K562 (cell line): ENCODE data around the gene RNF44. TPM values are rescaled to one million over a fixed set of nuclear protein-coding genes. Genes with fewer than 3 reads are reported as not detected.

Source experiments
- ATAC-seq: fragments of 200-7000 bp; cut with Tn5 transposase; 3 replicates; pipeline ENCODE4 v1.9.1; 2020; ENCODE audit warnings: moderate library complexity
- BruUV-seq: library from RNA; stranded (reverse); fragments of 400-500 nt; replicated peaks from 2 replicates; lab custom pipeline; 2021; lab: Mats Ljungman, UMichigan
- CTCF ChIA-PET: fragments of 300-600 bp; formaldehyde crosslinking; extraction: SDS; loops from one replicate; lab custom pipeline; 2021; ENCODE audit warnings: low intra/inter-chr PET ratio; lab: Yijun Ruan, JAX
- POLR2A ChIA-PET: fragments of 300-600, 350-650 bp; sonication (Branson Sonifier 250); formaldehyde crosslinking; extraction: SDS; loops from one replicate; lab custom pipeline; 2021; ENCODE audit warnings: antibody characterized with exemption, inconsistent platforms; lab: Yijun Ruan, JAX
- DNase-seq, 4 experiments: peaks; one replicate each; pipeline versions ENCODE4 v3.0.0 to v3.0.0-alpha.2; 2011 to 2018; ENCODE audit warnings: low spot score in 3 of 4, mixed read lengths in 3 of 4; ENCODE audit errors: extremely low read depth in 1 of 4
- FAIRE-seq: peaks from 2 replicates; lab custom pipeline; 2011; peaks lifted over from hg19 to GRCh38; lab: Jason Lieb, UNC
- H2AFZ ChIP-seq: 2 replicates; pipeline ENCODE4 v1.6.0; 2011; ENCODE audit warnings: low read depth, low read length, control low read depth, inconsistent platforms
- H3K27ac ChIP-seq: fragments of 200-600 bp; 3 replicates; pipeline ENCODE4 v1.8.0; 2011; ENCODE audit warnings: low read depth, mild to moderate bottlenecking, control low read depth, inconsistent platforms, low read length, moderate library complexity, mixed read lengths; ENCODE audit errors: extremely low read depth
- H3K27me3 ChIP-seq, 2 experiments: fragments of 300-600 bp in 1 of 2; 2 replicates in 1 of 2; 3 replicates in 1 of 2; pipeline versions ENCODE4 v1.6.0 to v1.8.0; 2011; ENCODE audit warnings: inconsistent platforms in 2 of 2, low read length in 2 of 2, mild to moderate bottlenecking in 1 of 2, mixed read lengths in 1 of 2, moderate library complexity in 1 of 2; ENCODE audit not compliant: control insufficient read depth in 2 of 2, insufficient read depth in 2 of 2
- H3K36me3 ChIP-seq: fragments of 300-600 bp; 3 replicates; pipeline ENCODE4 v1.8.0; 2011; ENCODE audit warnings: mild to moderate bottlenecking, low read length, inconsistent platforms; ENCODE audit not compliant: control insufficient read depth, insufficient read depth
- H3K4me1 ChIP-seq, 2 experiments: fragments of 200-600 bp in 1 of 2; replicated peaks in 1 of 2; 2 replicates in 1 of 2; 3 replicates in 1 of 2; pipeline versions ENCODE4 v1.5.1 to v1.8.0; 2011; ENCODE audit warnings: inconsistent platforms in 2 of 2, low read length in 2 of 2, mild to moderate bottlenecking in 1 of 2, mixed read lengths in 1 of 2, moderate library complexity in 1 of 2; ENCODE audit not compliant: control insufficient read depth in 2 of 2, insufficient read depth in 2 of 2
- H3K4me2 ChIP-seq: 2 replicates; pipeline ENCODE4 v1.6.1; 2011; ENCODE audit warnings: low read length, control low read depth, inconsistent platforms, mixed read lengths; ENCODE audit not compliant: insufficient read depth
- H3K4me3 ChIP-seq: fragments of 200-600 bp; sonication (generic), shearing (Covaris generic); 2 replicates; pipeline ENCODE4 v1.5.1; 2016; ENCODE audit warnings: control low read depth, inconsistent platforms
- H3K79me2 ChIP-seq: fragments of 200-600 bp; 3 replicates; pipeline ENCODE4 v1.8.0; 2011; ENCODE audit warnings: low read length, inconsistent platforms; ENCODE audit not compliant: control insufficient read depth, insufficient read depth
- H3K9ac ChIP-seq, 2 experiments: 2 replicates each; pipeline versions ENCODE4 v1.6.0 to v1.6.1; 2011; ENCODE audit warnings: low read depth in 2 of 2, low read length in 2 of 2, control low read depth in 1 of 2, inconsistent platforms in 1 of 2, mild to moderate bottlenecking in 1 of 2, mixed read lengths in 1 of 2; ENCODE audit not compliant: insufficient read depth in 1 of 2
- H3K9me1 ChIP-seq: one replicate; pipeline ENCODE4 v1.6.0; 2011; ENCODE audit warnings: inconsistent platforms, mild to moderate bottlenecking, low read length, moderate library complexity; ENCODE audit not compliant: control insufficient read depth, insufficient read depth
- H3K9me3 ChIP-seq: replicated peaks from 2 replicates; pipeline ENCODE4 v1.5.1; 2011; ENCODE audit warnings: low read depth, low read length, inconsistent platforms; ENCODE audit not compliant: control insufficient read depth, insufficient read depth
- H4K20me1 ChIP-seq: replicated peaks from 2 replicates; pipeline ENCODE4 v1.6.1; 2011; ENCODE audit warnings: low read length, inconsistent platforms, mixed read lengths; ENCODE audit not compliant: control insufficient read depth, insufficient read depth
- DACH1 ChIP-seq: fragments of 450-650 bp; IDR thresholded peaks from 2 replicates; pipeline ENCODE4 v1.6.1; 2018; ENCODE audit not compliant: partially characterized antibody
- ESRRB ChIP-seq: fragments of 250-450 bp; sonication (Bioruptor Pico); IDR thresholded peaks from 2 replicates; pipeline ENCODE4 v1.5.0; 2020; ENCODE audit warnings: mild to moderate bottlenecking, moderate library complexity, borderline replicate concordance
- MTA3 ChIP-seq: fragments of 450-650 bp; formaldehyde crosslinking; IDR thresholded peaks from 2 replicates; pipeline ENCODE4 v1.6.1; 2017; ENCODE audit warnings: mild to moderate bottlenecking, borderline replicate concordance
- PHTF2 ChIP-seq: fragments of 250-450 bp; sonication (Bioruptor Pico); IDR thresholded peaks from 2 replicates; pipeline ENCODE4 v1.5.0; 2021; ENCODE audit warnings: mild to moderate bottlenecking
- SREBF2 ChIP-seq: sonication (generic); formaldehyde crosslinking; IDR thresholded peaks from 2 replicates; pipeline ENCODE4 v1.4.0; 2020; ENCODE audit warnings: mild to moderate bottlenecking, missing genetic modification reagents
- ZNF165 ChIP-seq: fragments of 250-450 bp; sonication (Bioruptor Pico); IDR thresholded peaks from 2 replicates; pipeline ENCODE4 v1.4.0; 2020; ENCODE audit warnings: borderline replicate concordance
- ZNF175 ChIP-seq: fragments of 200-800 bp; sonication (Bioruptor generic); IDR thresholded peaks from 2 replicates; pipeline ENCODE4 v1.6.1; 2016; ENCODE audit warnings: low read depth, mild to moderate bottlenecking, missing genetic modification characterization, missing compliant biosample characterization
- WGBS: fragments of 100-300 bp; shearing (Covaris generic); methylation state at CpG from one replicate; pipeline ENCODE4 v1.1.6; 2016; ENCODE audit warnings: low coverage, mixed read lengths; ENCODE audit not compliant: insufficient coverage; ENCODE audit errors: missing lambda C conversion rate; 5-methylcytosine and 5-hydroxymethylcytosine counted together
- in situ Hi-C: fragments of 300-500 bp; cut with MboI; formaldehyde crosslinking; loops from 4 replicates; pipeline ENCODE4 v1.15.0; 2018; ENCODE audit warnings: inconsistent platforms, mixed read lengths
- intact Hi-C: fragments of 100-400 bp; cut with micrococcal nuclease; formaldehyde crosslinking; loops from 2 replicates; pipeline ENCODE4 v1.14.2; 2022
- polyA plus RNA-seq, 8 experiments: library from polyadenylated mRNA; depleted of rRNA in 4 of 8; stranded (reverse) in 5 of 8; unstranded in 3 of 8; fragments of >200 nt; fragmentation: Nextera tagmentation in 2 of 8; fragmentation: Illumina TruSeq in 1 of 8; extraction: Ambion mirVana in 2 of 8; extraction: Trizol in 1 of 8; gene quantifications; 2 replicates each; pipeline versions ENCODE4 v1.2.1 to v1.2.3, GENCODE V29; 2011 to 2014; ENCODE audit warnings: inconsistent platforms in 1 of 8, missing spikeins in 1 of 8
- total RNA-seq, 7 experiments: library from RNA; depleted of rRNA in 6 of 7; stranded (reverse); fragments of >200 nt in 6 of 7; fragmentation: Illumina TruSeq in 2 of 7; extraction: Trizol in 2 of 7; gene quantifications; 2 replicates each; pipeline versions ENCODE4 v1.2.1 to v1.2.3, GENCODE V29; 2011 to 2021; ENCODE audit warnings: low replicate concordance in 1 of 7

RNF44 gene
- total and polyA plus RNA-seq, 9 of the 15 experiments (the other 6 are each of a cell fraction or from before 2014, with no cell fraction given), result 1.6 to 82.6 (median 7.4) TPM

- H4K20me1 ChIP-seq, result no peaks in the 10 kb centered on the region; the same call in 1 of the 2 replicates
- intact Hi-C loops (loop anchor here (2.0 to 10.0 kb wide), 2 partner anchors 36 to 70 kb away; partner anchors contain the start of genes GPRIN1 and TSPAN17), in situ Hi-C loops (loop anchor here (25.0 kb wide), 1 partner anchor 838 kb away; no protein-coding TSS in a partner anchor)
- no peaks in the 10 kb centered on the region for H3K79me2 ChIP-seq
- H3K9ac ChIP-seq, result no peak overlapping the region
- POLR2A ChIA-PET, result no interaction called here
- H3K4me1 ChIP-seq, result peaks cover 0 to 32% of the 10 kb centered on the region in 2 experiments; a peak in 3 of 5 replicates
- H2AFZ ChIP-seq, result no peak overlapping the region
- FAIRE-seq (no peak), ATAC-seq (no peak), DNase-seq (no peak)
- WGBS, result 22% methylated on average over 13 of the region's 14 CpGs
- H3K27me3 ChIP-seq, result peaks cover 11 to 22% of the 10 kb centered on the region in 2 experiments; a peak in 4 of 5 replicates
- no peaks in the 10 kb centered on the region for H3K9me1 ChIP-seq
- no peaks in the 10 kb centered on the region for H3K9me3 ChIP-seq
- H3K27ac ChIP-seq, result no peak overlapping the region
- H3K4me3 ChIP-seq, result no peak overlapping the region
- no peak for TF ChIP-seq PHTF2 (CRISPR knock-in tag)
- no peak for TF ChIP-seq ZNF165 (CRISPR knock-in tag)
- no peak for TF ChIP-seq ZNF175 (CRISPR knock-in tag)
- TF ChIP-seq DACH1, result no peak
- no peak for TF ChIP-seq ESRRB (CRISPR knock-in tag)
- TF ChIP-seq MTA3, result no peak
- TF ChIP-seq SREBF2 (CRISPR knock-in tag), result no peak
- BruUV-seq, result no TSS peak
- CTCF ChIA-PET, result interaction anchor here (0.9 kb wide), 1 partner anchor 159 kb away, joined by 3 read pairs; the partner anchor contains the start of gene CLTB
- H3K36me3 ChIP-seq, result no peaks in the 10 kb centered on the region
- no peak overlapping the region for H3K4me2 ChIP-seq
Observed at GRCh38 chr5:176575066-176575465, 37.9 kb upstream of the RNF44 start.
